ENCODE data around the gene MAJIN. TPM values are rescaled to one million over a fixed set of nuclear protein-coding genes. Genes with fewer than 3 reads are reported as not detected.

The MAJIN gene
- total and polyA plus RNA-seq, 12 donors, result not detected

- Histone ChIP-seq H3K27me3 (peaks cover 0 to 35% (median 4%) of the 10 kb centered on the region in 7 donors), H3K4me3 (no peak overlapping the region), H3K9me3 (no peaks in the 10 kb centered on the region), H3K4me1 (peaks cover 3 to 15% (median 10%) of the 10 kb centered on the region in 9 donors), H3K36me3 (no peaks in the 10 kb centered on the region), H3K27ac (no peak overlapping the region)
- ATAC-seq (no peak), DNase-seq (no peak)
- TF ChIP-seq, protein P1, sequence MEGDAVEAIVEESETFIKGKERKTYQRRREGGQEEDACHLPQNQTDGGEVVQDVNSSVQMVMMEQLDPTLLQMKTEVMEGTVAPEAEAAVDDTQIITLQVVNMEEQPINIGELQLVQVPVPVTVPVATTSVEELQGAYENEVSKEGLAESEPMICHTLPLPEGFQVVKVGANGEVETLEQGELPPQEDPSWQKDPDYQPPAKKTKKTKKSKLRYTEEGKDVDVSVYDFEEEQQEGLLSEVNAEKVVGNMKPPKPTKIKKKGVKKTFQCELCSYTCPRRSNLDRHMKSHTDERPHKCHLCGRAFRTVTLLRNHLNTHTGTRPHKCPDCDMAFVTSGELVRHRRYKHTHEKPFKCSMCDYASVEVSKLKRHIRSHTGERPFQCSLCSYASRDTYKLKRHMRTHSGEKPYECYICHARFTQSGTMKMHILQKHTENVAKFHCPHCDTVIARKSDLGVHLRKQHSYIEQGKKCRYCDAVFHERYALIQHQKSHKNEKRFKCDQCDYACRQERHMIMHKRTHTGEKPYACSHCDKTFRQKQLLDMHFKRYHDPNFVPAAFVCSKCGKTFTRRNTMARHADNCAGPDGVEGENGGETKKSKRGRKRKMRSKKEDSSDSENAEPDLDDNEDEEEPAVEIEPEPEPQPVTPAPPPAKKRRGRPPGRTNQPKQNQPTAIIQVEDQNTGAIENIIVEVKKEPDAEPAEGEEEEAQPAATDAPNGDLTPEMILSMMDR (IDR thresholded peaks at IDR 0.05), result no peak
- WGBS, 2 donors, result 77 to 84% methylated on average over 5 of the region's 5 CpGs
- intact Hi-C loops (cut with DNase I), result no loop called here
Measured at GRCh38 chr11:64974124-64974523, 2.2 kb upstream of the MAJIN start.

GRCh38 chr11:64970731-64971151 is 1.2 kb downstream of the MAJIN start:
- TF ChIP-seq, protein P1 (IDR thresholded peaks at IDR 0.05), result no peak
- DNase-seq (no peak), ATAC-seq (no peak)
- Histone ChIP-seq H3K4me1 (peaks cover 3 to 15% (median 10%) of the 10 kb centered on the region in 9 donors), H3K36me3 (no peaks in the 10 kb centered on the region), H3K4me3 (no peak overlapping the region), H3K27ac (no peak overlapping the region), H3K9me3 (no peaks in the 10 kb centered on the region), H3K27me3 (peaks cover 0 to 39% (median 4%) of the 10 kb centered on the region in 7 donors)
- WGBS, 2 donors, result 90 to 92% methylated on average over 8 of the region's 8 CpGs
- intact Hi-C loops (cut with DNase I), result no loop called here

DNA sequence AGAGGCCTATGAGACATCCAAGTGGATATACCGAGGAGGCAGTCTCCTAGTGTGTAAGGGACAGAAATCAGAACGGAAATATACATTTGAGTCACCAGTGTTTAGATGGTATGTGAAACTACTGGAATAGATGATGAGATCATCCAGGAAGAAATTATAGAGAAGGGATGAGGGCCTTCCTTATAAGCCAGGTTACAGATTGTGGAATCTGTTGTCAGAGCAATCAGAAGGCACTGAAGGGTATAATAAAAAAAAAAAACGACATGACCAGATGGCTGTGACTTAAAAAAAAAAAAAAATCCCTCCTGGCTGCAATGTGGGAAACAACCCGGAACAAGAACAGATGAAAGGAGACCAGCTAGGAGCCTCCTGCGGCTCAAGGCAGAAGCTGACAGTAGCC is 2.7 kb downstream of the MAJIN start:
- Histone ChIP-seq H3K4me3 (no peak overlapping the region), H3K9me3 (no peaks in the 10 kb centered on the region), H3K4me1 (peaks cover 3 to 15% (median 10%) of the 10 kb centered on the region in 9 donors), H3K27me3 (peaks cover 0 to 27% (median 0%) of the 10 kb centered on the region in 7 donors), H3K36me3 (no peaks in the 10 kb centered on the region), H3K27ac (no peak overlapping the region)
- 43 to 47% methylated on average over 5 of the region's 5 CpGs for WGBS, 2 donors
- TF ChIP-seq, protein P1 (IDR thresholded peaks at IDR 0.05), result no peak
- no peak for ATAC-seq
- intact Hi-C loops (cut with DNase I), result no loop called here
- DNase-seq, result no peak

- Histone ChIP-seq H3K9me3 (no peaks in the 10 kb centered on the region), H3K4me1 (peaks cover 3 to 11% (median 9%) of the 10 kb centered on the region in 9 donors), H3K27ac (no peak overlapping the region), H3K36me3 (no peaks in the 10 kb centered on the region), H3K4me3 (no peak overlapping the region), H3K27me3 (peaks cover 0 to 10% (median 0%) of the 10 kb centered on the region in 7 donors)
- intact Hi-C loops (cut with DNase I), result no loop called here
- DNase-seq (no peak), ATAC-seq (no peak)
- 86 to 94% methylated on average over 3 of the region's 3 CpGs for WGBS, 2 donors
- TF ChIP-seq, protein P1 (IDR thresholded peaks at IDR 0.05), result no peak
Measured at GRCh38 chr11:64967375-64967774, 4.5 kb downstream of the MAJIN start.

All from heart right ventricle (tissue), 16 donors.